Ishikawa (cell line): ENCODE measurements around the gene LNX2.

ENCODE experiments used
- EP300 ChIP-seq: IDR thresholded peaks from 2 replicates; pipeline ENCODE4 v1.6.1; 2012; ENCODE audit warnings: borderline replicate concordance
- NFIC ChIP-seq: IDR thresholded peaks from 2 replicates; pipeline ENCODE4 v1.6.1; 2012
- YY1 ChIP-seq: IDR thresholded peaks from 2 replicates; pipeline ENCODE4 v1.6.1; 2012; ENCODE audit warnings: low read depth
- TF ChIP-seq, protein P1 (sequence below): IDR thresholded peaks from 2 replicates; pipeline ENCODE4 v1.6.1; 2012; ENCODE audit warnings: low read depth, mild to moderate bottlenecking

DNA sequence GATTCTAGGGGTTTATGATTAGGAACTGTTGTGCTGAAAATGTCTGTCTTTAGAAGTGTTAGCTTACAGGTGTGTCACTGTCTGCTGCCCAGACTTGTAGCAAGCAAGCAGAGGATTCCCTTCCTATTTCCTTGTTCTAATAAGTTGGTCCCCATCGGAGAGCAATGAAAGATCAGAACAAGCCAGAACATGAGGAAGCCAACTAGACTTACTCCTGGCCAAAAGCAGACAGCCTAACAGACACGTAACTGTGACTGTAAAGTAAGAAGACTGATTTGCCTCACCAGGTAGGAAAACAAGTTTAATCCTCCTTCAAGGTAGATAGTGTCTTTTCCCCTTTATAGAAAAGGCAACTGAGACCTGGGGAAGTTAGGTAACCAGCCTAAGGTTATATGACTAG lies 13.9 kb upstream of the LNX2 start:
- TF ChIP-seq EP300 = no peak
- TF ChIP-seq, protein P1, sequence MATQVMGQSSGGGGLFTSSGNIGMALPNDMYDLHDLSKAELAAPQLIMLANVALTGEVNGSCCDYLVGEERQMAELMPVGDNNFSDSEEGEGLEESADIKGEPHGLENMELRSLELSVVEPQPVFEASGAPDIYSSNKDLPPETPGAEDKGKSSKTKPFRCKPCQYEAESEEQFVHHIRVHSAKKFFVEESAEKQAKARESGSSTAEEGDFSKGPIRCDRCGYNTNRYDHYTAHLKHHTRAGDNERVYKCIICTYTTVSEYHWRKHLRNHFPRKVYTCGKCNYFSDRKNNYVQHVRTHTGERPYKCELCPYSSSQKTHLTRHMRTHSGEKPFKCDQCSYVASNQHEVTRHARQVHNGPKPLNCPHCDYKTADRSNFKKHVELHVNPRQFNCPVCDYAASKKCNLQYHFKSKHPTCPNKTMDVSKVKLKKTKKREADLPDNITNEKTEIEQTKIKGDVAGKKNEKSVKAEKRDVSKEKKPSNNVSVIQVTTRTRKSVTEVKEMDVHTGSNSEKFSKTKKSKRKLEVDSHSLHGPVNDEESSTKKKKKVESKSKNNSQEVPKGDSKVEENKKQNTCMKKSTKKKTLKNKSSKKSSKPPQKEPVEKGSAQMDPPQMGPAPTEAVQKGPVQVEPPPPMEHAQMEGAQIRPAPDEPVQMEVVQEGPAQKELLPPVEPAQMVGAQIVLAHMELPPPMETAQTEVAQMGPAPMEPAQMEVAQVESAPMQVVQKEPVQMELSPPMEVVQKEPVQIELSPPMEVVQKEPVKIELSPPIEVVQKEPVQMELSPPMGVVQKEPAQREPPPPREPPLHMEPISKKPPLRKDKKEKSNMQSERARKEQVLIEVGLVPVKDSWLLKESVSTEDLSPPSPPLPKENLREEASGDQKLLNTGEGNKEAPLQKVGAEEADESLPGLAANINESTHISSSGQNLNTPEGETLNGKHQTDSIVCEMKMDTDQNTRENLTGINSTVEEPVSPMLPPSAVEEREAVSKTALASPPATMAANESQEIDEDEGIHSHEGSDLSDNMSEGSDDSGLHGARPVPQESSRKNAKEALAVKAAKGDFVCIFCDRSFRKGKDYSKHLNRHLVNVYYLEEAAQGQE = no peak
- no peak for TF ChIP-seq YY1
- no peak for TF ChIP-seq NFIC
